WERI-Rb-1 (cell line): ENCODE data around the gene ZFPM1.
A peak's percentile ranks its signal among the peaks of the same experiment; 100 is the strongest.

Experiments
- DNase-seq: peaks from one replicate; pipeline ENCODE4 v3.0.0-alpha.2; 2020
- H3K27ac ChIP-seq: fragments of 250-450 bp; sonication (Bioruptor Pico); 2 replicates; pipeline ENCODE4 v1.5.1; 2020; ENCODE audit warnings: mild to moderate bottlenecking, moderate library complexity
- H3K27me3 ChIP-seq: fragments of 250-450 bp; sonication (Bioruptor Pico); 2 replicates; pipeline ENCODE4 v1.5.1; 2021; ENCODE audit warnings: mild to moderate bottlenecking, low read depth, moderate library complexity; ENCODE audit not compliant: insufficient read depth, severe bottlenecking
- H3K36me3 ChIP-seq: fragments of 250-450 bp; sonication (Bioruptor Pico); 2 replicates; pipeline ENCODE4 v1.5.1; 2020; ENCODE audit warnings: mild to moderate bottlenecking, moderate library complexity
- H3K4me3 ChIP-seq: 2 replicates; pipeline ENCODE4 v1.5.1; 2011; ENCODE audit warnings: low read depth, mild to moderate bottlenecking, control low read depth, low read length
- H3K9me3 ChIP-seq: fragments of 250-450 bp; sonication (Bioruptor Pico); 2 replicates; pipeline ENCODE4 v1.5.1; 2021; ENCODE audit warnings: mild to moderate bottlenecking, moderate library complexity; ENCODE audit not compliant: severe bottlenecking
- CTCF ChIP-seq: IDR thresholded peaks from 2 replicates; pipeline ENCODE4 v1.5.1; 2011; ENCODE audit warnings: low read depth, mild to moderate bottlenecking, control low read depth, inconsistent platforms, low read length

ZFPM1 gene

DNA sequence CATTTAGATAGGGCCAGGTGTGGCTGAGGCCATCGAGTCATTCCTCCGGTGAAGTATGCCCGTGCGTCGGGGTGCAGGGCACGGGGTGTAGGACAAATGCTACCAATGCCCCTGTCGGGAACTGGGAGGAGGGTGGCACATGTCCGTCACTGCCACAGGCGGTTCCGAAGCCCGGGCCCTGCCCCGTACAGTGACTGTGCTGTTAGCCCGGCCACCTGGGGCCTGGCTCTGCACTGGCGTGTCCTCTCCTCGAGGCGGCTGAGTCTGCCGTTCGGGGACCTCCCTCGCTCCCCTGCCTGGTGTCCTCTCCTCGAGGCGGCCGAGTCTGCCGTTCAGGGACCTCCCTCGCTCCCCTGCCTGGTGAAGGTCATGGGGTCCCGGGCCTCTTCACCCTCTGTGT is 7.0 kb upstream of the ZFPM1 start:
- Histone ChIP-seq H3K36me3 (no peaks in the 10 kb centered on the region), H3K9me3 (no peaks in the 10 kb centered on the region), H3K27me3 (no peaks in the 10 kb centered on the region), H3K4me3 (no peak overlapping the region), H3K27ac (no peak overlapping the region)
- TF ChIP-seq CTCF, result no peak
- no peak for DNase-seq

DNA sequence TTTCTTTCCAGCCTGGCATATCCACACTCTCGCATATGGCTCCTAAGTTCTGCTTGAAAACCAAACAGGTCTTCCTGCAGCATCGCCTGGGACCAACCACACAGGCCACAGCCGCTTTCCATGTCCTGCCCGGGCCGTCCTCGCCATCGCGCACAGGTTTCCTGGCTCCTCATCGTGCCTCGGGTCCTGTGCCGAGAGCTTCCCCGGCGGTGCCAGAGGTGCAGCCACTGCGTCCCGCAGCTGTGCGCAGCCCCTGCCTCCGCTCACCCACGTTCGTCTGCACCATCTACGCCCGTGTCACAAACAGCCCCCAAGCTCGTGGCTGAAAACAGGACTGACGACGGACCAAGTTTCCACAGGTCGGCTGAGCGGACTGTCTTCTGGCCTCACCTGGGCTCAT is 6.3 kb upstream of the ZFPM1 start:
- Histone ChIP-seq H3K4me3 (no peak overlapping the region), H3K27ac (no peak overlapping the region), H3K36me3 (no peaks in the 10 kb centered on the region), H3K9me3 (no peaks in the 10 kb centered on the region), H3K27me3 (no peaks in the 10 kb centered on the region)
- no peak for DNase-seq
- TF ChIP-seq CTCF, result no peak

DNA sequence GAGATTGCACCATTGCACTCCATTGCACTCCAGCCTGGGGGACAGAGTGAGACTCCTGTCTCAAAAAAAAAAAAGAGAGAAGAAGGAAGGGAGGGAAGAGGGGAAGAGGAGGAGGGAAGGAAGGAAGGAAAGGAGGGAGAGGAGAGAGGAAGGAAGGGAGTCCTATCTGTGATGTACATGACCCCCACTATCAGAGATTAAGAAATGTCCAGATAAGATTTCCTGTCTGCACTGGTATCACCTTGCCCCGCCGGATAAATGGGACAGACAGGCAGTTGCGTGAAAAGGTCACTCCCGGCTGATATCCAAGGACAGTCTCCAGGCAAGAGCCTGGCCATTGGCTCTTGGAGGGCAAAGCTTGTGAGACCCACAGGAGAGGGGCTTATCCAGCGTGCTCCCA is 5.2 kb upstream of the ZFPM1 start:
- Histone ChIP-seq H3K27ac (no peak overlapping the region), H3K27me3 (no peaks in the 10 kb centered on the region), H3K9me3 (no peaks in the 10 kb centered on the region), H3K4me3 (no peak overlapping the region), H3K36me3 (no peaks in the 10 kb centered on the region)
- peak; percentile 20 for DNase-seq
- TF ChIP-seq CTCF, result no peak

DNA sequence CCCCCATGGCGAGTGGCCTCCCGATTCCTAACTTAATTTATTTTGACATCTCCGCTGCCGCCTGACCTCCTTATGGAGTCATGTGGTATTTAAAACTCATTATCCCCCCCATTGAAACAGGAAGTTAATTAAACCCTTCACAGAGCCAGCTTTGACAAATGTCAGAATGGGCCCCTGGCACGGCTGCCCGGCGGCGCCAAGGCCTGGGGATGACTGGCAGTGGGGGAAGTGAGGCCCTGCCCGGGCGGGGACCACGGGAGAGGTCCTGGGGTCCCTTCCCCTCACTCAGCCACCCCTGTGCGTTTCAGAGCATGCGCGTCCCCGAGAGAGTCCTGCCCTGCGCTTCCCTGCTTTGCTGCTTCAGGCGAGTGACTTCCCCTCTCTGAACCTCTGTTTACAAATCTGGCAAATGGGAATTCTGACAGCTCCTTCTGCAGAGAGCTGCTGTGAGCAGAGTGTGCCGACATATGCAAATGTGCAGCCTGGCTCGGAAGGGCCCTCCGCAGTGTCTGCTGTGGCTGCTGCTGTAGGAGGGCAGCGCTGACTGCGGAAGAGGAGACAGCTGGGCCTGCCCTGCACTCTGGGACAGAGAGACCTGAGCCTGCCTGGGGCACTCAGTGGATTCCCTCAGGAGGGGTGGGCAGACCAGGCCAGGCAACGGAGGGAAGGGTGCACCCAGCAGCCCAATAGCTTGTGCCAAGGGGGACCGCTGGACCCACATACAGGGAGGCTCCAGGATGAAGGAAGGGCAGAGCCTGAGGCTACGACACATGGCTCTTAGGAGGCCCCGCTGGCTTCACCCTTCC is 4.4 kb upstream of the ZFPM1 start:
- no peak for DNase-seq
- no peaks in the 10 kb centered on the region for H3K36me3 ChIP-seq
- H3K27ac ChIP-seq, result no peak overlapping the region
- no peaks in the 10 kb centered on the region for H3K9me3 ChIP-seq
- no peak for TF ChIP-seq CTCF
- H3K27me3 ChIP-seq, result no peaks in the 10 kb centered on the region
- H3K4me3 ChIP-seq, result no peak overlapping the region

DNA sequence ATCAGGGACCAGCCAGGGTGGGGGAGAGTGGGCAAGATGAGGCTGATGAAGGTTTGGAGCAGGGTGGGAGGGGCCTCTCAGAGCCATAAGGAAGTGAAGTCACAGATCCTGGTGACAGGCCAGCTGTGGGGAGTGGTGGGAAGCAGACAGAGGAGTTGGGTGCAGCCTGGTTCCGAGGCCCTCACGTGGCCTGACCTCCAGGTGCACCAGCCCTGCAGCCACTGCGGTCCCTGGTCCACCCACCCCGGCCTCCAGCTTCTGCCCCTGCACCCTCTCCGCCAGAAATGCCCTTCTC is 3.9 kb upstream of the ZFPM1 start:
- no peak for TF ChIP-seq CTCF
- Histone ChIP-seq H3K36me3 (no peaks in the 10 kb centered on the region), H3K9me3 (no peaks in the 10 kb centered on the region), H3K4me3 (no peak overlapping the region), H3K27me3 (no peaks in the 10 kb centered on the region), H3K27ac (no peak overlapping the region)
- DNase-seq, result no peak
